B cell (primary cell): ENCODE data around the gene FBN1. TPM values are rescaled to one million over a fixed set of nuclear protein-coding genes. Genes with fewer than 3 reads are reported as not detected.

Experiments
- ATAC-seq: fragments of 200-7000 bp; cut with Tn5 transposase; one replicate; pipeline ENCODE4 v1.10.0; 2021; ENCODE audit warnings: low read depth, mild to moderate bottlenecking, moderate number of reproducible peaks, moderate library complexity
- CTCF ChIA-PET: fragments of 350-600 bp; sonication (Branson Sonifier 250); formaldehyde crosslinking; loops from one replicate; lab custom pipeline; 2021; ENCODE audit warnings: antibody characterized with exemption, inconsistent platforms; lab: Charles Lee
- POLR2A ChIA-PET: fragments of 350-600 bp; sonication (Branson Sonifier 250); formaldehyde crosslinking; loops from one replicate; lab custom pipeline; 2021; ENCODE audit warnings: antibody characterized with exemption; lab: Charles Lee
- DNase-seq: peaks from one replicate; pipeline ENCODE4 v3.0.0; 2013
- H2AFZ ChIP-seq: 2 replicates; pipeline ENCODE4 v1.6.1; 2012; ENCODE audit warnings: mild to moderate bottlenecking, low read depth, low read length; ENCODE audit not compliant: insufficient read depth, poor library complexity, severe bottlenecking
- H3K27ac ChIP-seq, 2 donors: 1 replicate in 1 of 2; 2 replicates in 1 of 2; pipeline ENCODE4 v1.5.1; 2012 to 2013; ENCODE audit warnings: low read length in 2 of 2, mild to moderate bottlenecking in 2 of 2, moderate library complexity in 1 of 2
- H3K27me3 ChIP-seq, 4 experiments: fragments of 200-600 bp in 1 of 4; sonication (generic) in 1 of 4; replicated peaks in 1 of 4; 1 replicate in 2 of 4; 2 replicates in 2 of 4; pipeline versions ENCODE4 v1.6.1 to v1.7.0; 2013 to 2016; ENCODE audit warnings: low read length in 3 of 4, mild to moderate bottlenecking in 2 of 4, mixed read lengths in 1 of 4, moderate library complexity in 1 of 4; ENCODE audit not compliant: insufficient read depth in 4 of 4, control insufficient read depth in 3 of 4; ENCODE audit errors: control extremely low read depth in 1 of 4
- H3K36me3 ChIP-seq, 2 experiments: replicated peaks in 1 of 2; 1 replicate in 1 of 2; 2 replicates in 1 of 2; pipeline versions ENCODE4 v1.6.1 to v1.7.1; 2013; ENCODE audit warnings: low read length in 1 of 2; ENCODE audit not compliant: insufficient read depth in 2 of 2, control insufficient read depth in 1 of 2; ENCODE audit errors: control extremely low read depth in 1 of 2, extremely low read depth in 1 of 2
- H3K4me1 ChIP-seq, 2 donors: fragments of 200-600 bp in 1 of 2; sonication (generic) in 1 of 2; 1 replicate in 1 of 2; 2 replicates in 1 of 2; pipeline versions ENCODE4 v1.5.1 to v1.6.1; 2013 to 2017; ENCODE audit warnings: low read length in 2 of 2; ENCODE audit not compliant: control insufficient read depth in 2 of 2, insufficient read depth in 2 of 2
- H3K4me2 ChIP-seq: replicated peaks from 2 replicates; pipeline ENCODE3; 2012; ENCODE audit warnings: mild to moderate bottlenecking, low read depth, low read length; ENCODE audit not compliant: poor library complexity, severe bottlenecking
- H3K4me3 ChIP-seq, 5 experiments: fragments of 200-600 bp in 1 of 5; sonication (generic) in 1 of 5; 1 replicate in 3 of 5; 2 replicates in 2 of 5; pipeline versions ENCODE4 v1.5.1 to v1.7.0; 2011 to 2016; ENCODE audit warnings: low read length in 4 of 5, mild to moderate bottlenecking in 4 of 5, low read depth in 2 of 5, control low read depth in 1 of 5, moderate library complexity in 1 of 5; ENCODE audit not compliant: insufficient read depth in 1 of 5; ENCODE audit errors: control extremely low read depth in 1 of 5, extremely low read depth in 1 of 5
- H3K79me2 ChIP-seq: fragments of 200-600 bp; sonication (generic); one replicate; pipeline ENCODE4 v1.6.0; 2016; ENCODE audit warnings: low read length; ENCODE audit not compliant: control insufficient read depth, insufficient read depth
- H3K9ac ChIP-seq: fragments of 200-600 bp; sonication (generic); 2 replicates; pipeline ENCODE4 v1.6.1; 2017; ENCODE audit warnings: mild to moderate bottlenecking, low read length, moderate library complexity
- H3K9me3 ChIP-seq, 3 donors: one replicate each; pipeline versions ENCODE4 v1.6.1 to v1.7.1; 2013; ENCODE audit warnings: low read length in 2 of 3; ENCODE audit not compliant: control insufficient read depth in 2 of 3, insufficient read depth in 1 of 3; ENCODE audit errors: control extremely low read depth in 1 of 3
- H4K20me1 ChIP-seq: 2 replicates; pipeline ENCODE4 v1.6.0; 2012; ENCODE audit warnings: mild to moderate bottlenecking, low read length; ENCODE audit not compliant: insufficient read depth, control insufficient read depth, poor library complexity, severe bottlenecking
- H3K27ac Mint-ChIP-seq: one replicate; pipeline ENCODE4 v1.8.0; 2021; ENCODE audit warnings: mixed read lengths
- H3K27me3 Mint-ChIP-seq: one replicate; pipeline ENCODE4 v1.8.0; 2021; ENCODE audit warnings: mixed read lengths
- H3K4me1 Mint-ChIP-seq: one replicate; pipeline ENCODE4 v1.8.0; 2021; ENCODE audit warnings: mixed read lengths
- H3K4me3 Mint-ChIP-seq: one replicate; pipeline ENCODE4 v1.8.0; 2021; ENCODE audit warnings: mixed read lengths
- H3K9me3 Mint-ChIP-seq: one replicate; pipeline ENCODE4 v1.8.0; 2022; ENCODE audit warnings: mixed read lengths; ENCODE audit not compliant: insufficient read depth
- EZH2 ChIP-seq: IDR thresholded peaks from 2 replicates; pipeline ENCODE4 v1.6.1; 2012; ENCODE audit warnings: borderline replicate concordance, low read depth, mild to moderate bottlenecking, moderate library complexity, low read length; ENCODE audit not compliant: insufficient read depth, poor library complexity, severe bottlenecking
- WGBS: methylation state at CpG from one replicate; pipeline ENCODE4 v1.1.5; 2013; ENCODE audit warnings: missing lambda C conversion rate; ENCODE audit not compliant: insufficient coverage; 5-methylcytosine and 5-hydroxymethylcytosine counted together
- intact Hi-C: fragments of 100-400 bp; cut with micrococcal nuclease; formaldehyde crosslinking; loops from one replicate; pipeline ENCODE4 v1.10.0; 2022
- polyA plus RNA-seq: library from polyadenylated mRNA; depleted of rRNA; stranded (reverse); fragments of >200 nt; gene quantifications from 2 replicates; pipeline ENCODE4 v1.2.3, GENCODE V29; 2012
- total RNA-seq, 2 donors: library from RNA; stranded (reverse); fragments of 120-200 nt in 1 of 2; gene quantifications; 1 replicate in 1 of 2; 2 replicates in 1 of 2; pipeline versions ENCODE4 v1.2.3 to v1.2.4, GENCODE V29; 2013 to 2022
- TF ChIP-seq, protein P1 (sequence below): fragments of 200-600 bp; IDR thresholded peaks from one replicate; pipeline ENCODE4 v1.8.0; 2022; ENCODE audit warnings: antibody characterized with exemption, mild to moderate bottlenecking

The FBN1 gene
- total and polyA plus RNA-seq, 2 donors (not counting 1 experiment from before 2014, with no cell fraction given) = 0.15 to 0.25 TPM

GRCh38 chr15:48641416-48641815, 4.1 kb downstream of the FBN1 start:
- ChIA-PET POLR2A (no interaction called here), CTCF (no interaction called here)
- ATAC-seq = no peak
- Histone ChIP-seq H3K4me2 (no peak overlapping the region), H3K4me3 (no peak overlapping the region), H3K9me3 (no peaks in the 10 kb centered on the region), H3K9ac (no peak overlapping the region), H3K4me1 (peaks cover 5 to 9% of the 10 kb centered on the region in 2 donors), H4K20me1 (no peaks in the 10 kb centered on the region), H3K36me3 (no peaks in the 10 kb centered on the region), H3K27ac (no peak overlapping the region), H3K79me2 (no peaks in the 10 kb centered on the region), H3K27me3 (peaks cover 0 to 10% (median 9%) of the 10 kb centered on the region in 4 experiments), H2AFZ (no peak overlapping the region)
- H3K27ac Mint-ChIP-seq = no peak overlapping the region
- H3K27me3 Mint-ChIP-seq = peaks cover 17% of the 10 kb centered on the region
- peaks cover 3% of the 10 kb centered on the region for H3K4me1 Mint-ChIP-seq
- WGBS = 100% methylated on average over 1 of the region's 3 CpGs
- DNase-seq = no peak
- no peak overlapping the region for H3K4me3 Mint-ChIP-seq
- no peak for TF ChIP-seq EZH2
- TF ChIP-seq, protein P1, sequence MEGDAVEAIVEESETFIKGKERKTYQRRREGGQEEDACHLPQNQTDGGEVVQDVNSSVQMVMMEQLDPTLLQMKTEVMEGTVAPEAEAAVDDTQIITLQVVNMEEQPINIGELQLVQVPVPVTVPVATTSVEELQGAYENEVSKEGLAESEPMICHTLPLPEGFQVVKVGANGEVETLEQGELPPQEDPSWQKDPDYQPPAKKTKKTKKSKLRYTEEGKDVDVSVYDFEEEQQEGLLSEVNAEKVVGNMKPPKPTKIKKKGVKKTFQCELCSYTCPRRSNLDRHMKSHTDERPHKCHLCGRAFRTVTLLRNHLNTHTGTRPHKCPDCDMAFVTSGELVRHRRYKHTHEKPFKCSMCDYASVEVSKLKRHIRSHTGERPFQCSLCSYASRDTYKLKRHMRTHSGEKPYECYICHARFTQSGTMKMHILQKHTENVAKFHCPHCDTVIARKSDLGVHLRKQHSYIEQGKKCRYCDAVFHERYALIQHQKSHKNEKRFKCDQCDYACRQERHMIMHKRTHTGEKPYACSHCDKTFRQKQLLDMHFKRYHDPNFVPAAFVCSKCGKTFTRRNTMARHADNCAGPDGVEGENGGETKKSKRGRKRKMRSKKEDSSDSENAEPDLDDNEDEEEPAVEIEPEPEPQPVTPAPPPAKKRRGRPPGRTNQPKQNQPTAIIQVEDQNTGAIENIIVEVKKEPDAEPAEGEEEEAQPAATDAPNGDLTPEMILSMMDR = no peak
- intact Hi-C loops = no loop called here
- H3K9me3 Mint-ChIP-seq = no peaks in the 10 kb centered on the region

DNA sequence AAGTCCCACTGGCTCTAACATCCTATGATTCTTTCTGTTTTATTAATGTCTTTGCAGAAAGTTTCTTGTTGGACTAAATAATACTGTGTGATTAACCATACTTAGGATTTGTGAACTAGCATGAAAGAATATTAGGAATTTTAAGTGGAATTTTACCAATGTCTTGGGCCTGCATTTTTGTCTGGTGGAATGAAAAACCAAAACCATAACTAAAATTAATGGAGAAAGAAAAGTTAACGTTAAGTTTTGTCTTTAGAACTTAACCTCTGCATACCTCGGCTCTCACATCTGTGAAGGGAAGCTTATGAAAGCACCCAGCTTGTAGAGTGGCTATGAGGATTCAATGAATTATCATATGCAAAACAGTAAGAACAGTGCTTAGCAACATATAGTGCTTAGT, 6.5 kb downstream of the FBN1 start:
- Histone ChIP-seq H3K27ac (no peak overlapping the region), H3K4me2 (no peak overlapping the region), H3K36me3 (no peaks in the 10 kb centered on the region), H2AFZ (no peak overlapping the region), H3K79me2 (no peaks in the 10 kb centered on the region), H4K20me1 (no peaks in the 10 kb centered on the region), H3K4me1 (no peaks in the 10 kb centered on the region), H3K9ac (no peak overlapping the region), H3K4me3 (no peak overlapping the region), H3K27me3 (peaks cover 0 to 5% (median under 1%) of the 10 kb centered on the region in 4 experiments), H3K9me3 (no peaks in the 10 kb centered on the region)
- H3K27ac Mint-ChIP-seq = no peak overlapping the region
- CTCF ChIA-PET = no interaction called here
- peaks cover 10% of the 10 kb centered on the region for H3K27me3 Mint-ChIP-seq
- no peaks in the 10 kb centered on the region for H3K4me1 Mint-ChIP-seq
- intact Hi-C loops = no loop called here
- DNase-seq (no peak), ATAC-seq (no peak)
- WGBS = no CpG with 5 or more reads among the region's 2 CpGs
- H3K4me3 Mint-ChIP-seq = no peak overlapping the region
- no peak for TF ChIP-seq EZH2
- TF ChIP-seq, protein P1 = no peak
- H3K9me3 Mint-ChIP-seq = no peaks in the 10 kb centered on the region
- POLR2A ChIA-PET = no interaction called here
